ENCODE results near the gene MUC21. TPM values are rescaled to one million over a fixed set of nuclear protein-coding genes. Genes with fewer than 3 reads are reported as not detected.

The MUC21 gene
- total RNA-seq, 4 donors from 2014 or later = not detected

DNA sequence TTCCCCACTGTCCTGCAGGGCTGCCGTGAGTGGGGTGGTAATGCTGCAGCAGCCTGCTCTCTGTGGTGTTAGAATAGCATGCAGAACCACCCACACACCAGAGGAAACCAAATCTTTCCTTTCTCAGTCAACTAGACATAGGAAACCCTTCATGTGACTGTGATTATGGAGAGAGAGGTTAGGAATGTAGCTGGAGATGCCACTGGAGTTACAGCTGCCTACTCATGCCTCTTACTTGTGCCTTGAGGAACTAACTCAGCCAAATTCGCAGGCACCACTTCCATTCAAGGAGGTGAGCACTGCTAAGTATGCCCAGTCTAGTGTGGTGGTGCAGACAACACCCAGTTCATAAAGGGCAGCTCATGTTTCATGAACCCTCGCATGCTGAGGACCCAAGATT, 54.2 kb downstream of the MUC21 start:
- Histone ChIP-seq H3K4me3 (replicated peaks in 1 of 3) (no peak overlapping the region), H3K4me1 (peaks cover 17 to 19% of the 10 kb centered on the region in 2 donors), H3K9me3 (no peaks in the 10 kb centered on the region), H3K27ac (peak overlapping the region; percentile 47 to 79 (median 49)), H3K27me3 (no peaks in the 10 kb centered on the region), H3K36me3 (no peaks in the 10 kb centered on the region)
- WGBS, 2 donors = 38 to 42% methylated on average over 3 of the region's 3 CpGs
- intact Hi-C loops (cut with DNase I) = no loop called here
- DNase-seq = peak; percentile 13 to 66
- TF ChIP-seq, protein P1, sequence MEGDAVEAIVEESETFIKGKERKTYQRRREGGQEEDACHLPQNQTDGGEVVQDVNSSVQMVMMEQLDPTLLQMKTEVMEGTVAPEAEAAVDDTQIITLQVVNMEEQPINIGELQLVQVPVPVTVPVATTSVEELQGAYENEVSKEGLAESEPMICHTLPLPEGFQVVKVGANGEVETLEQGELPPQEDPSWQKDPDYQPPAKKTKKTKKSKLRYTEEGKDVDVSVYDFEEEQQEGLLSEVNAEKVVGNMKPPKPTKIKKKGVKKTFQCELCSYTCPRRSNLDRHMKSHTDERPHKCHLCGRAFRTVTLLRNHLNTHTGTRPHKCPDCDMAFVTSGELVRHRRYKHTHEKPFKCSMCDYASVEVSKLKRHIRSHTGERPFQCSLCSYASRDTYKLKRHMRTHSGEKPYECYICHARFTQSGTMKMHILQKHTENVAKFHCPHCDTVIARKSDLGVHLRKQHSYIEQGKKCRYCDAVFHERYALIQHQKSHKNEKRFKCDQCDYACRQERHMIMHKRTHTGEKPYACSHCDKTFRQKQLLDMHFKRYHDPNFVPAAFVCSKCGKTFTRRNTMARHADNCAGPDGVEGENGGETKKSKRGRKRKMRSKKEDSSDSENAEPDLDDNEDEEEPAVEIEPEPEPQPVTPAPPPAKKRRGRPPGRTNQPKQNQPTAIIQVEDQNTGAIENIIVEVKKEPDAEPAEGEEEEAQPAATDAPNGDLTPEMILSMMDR (IDR thresholded peaks at IDR 0.05) = peak in 1 of 6 experiments; percentile 8
- TF ChIP-seq POLR2A (IDR thresholded peaks at IDR 0.05) = peak in 1 of 2 donors; percentile 28

DNA sequence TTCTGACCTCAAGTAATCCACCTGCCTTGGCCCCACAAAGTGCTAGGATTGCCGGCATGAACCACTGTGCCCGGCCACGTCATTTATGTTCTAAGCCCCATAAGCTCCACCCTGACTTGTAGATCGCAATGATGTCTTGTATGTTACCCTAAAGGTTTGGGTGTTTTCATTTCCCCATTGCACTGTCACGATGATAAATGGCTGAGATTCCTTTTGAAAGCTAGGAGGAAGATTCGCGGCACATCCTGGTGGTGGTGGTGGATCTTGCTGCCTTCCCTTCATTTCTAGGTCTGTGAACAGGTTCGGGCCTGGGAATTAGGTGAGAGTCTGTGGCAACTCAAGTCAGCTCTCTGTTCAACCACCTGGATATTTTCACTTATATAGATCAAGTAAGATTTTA, 55.0 kb downstream of the MUC21 start:
- intact Hi-C loops (cut with DNase I) = no loop called here
- WGBS, 2 donors = 91 to 93% methylated on average over 8 of the region's 8 CpGs
- Histone ChIP-seq H3K4me3 (replicated peaks in 1 of 3) (no peak overlapping the region), H3K36me3 (no peaks in the 10 kb centered on the region), H3K27me3 (no peaks in the 10 kb centered on the region), H3K9me3 (no peaks in the 10 kb centered on the region), H3K4me1 (peaks cover 17 to 19% of the 10 kb centered on the region in 2 donors), H3K27ac (peak overlapping the region; percentile 47 to 79 (median 49))
- no peak for TF ChIP-seq POLR2A (IDR thresholded peaks at IDR 0.05)
- TF ChIP-seq, protein P1 (IDR thresholded peaks at IDR 0.05) = no peak
- no peak for DNase-seq

Other genes with a start within 250 kb of the MUC21 start
- 100 to 1,000 TPM; 134 to 160 (median 144) TPM for gene FLOT1, start 241.0 kb upstream of the MUC21 start, total RNA-seq
- 10 to 100 TPM in 2 of 4 donors, 1 to 10 TPM in 2; 9.3 to 19.1 (median 13.6) TPM for gene IER3, start 239.2 kb upstream of the MUC21 start, total RNA-seq
- 100 to 1,000 TPM in 3 of 4 donors, 10 to 100 TPM in 1; 93.4 to 207 (median 131) TPM for gene DDR1, start 99.2 kb upstream of the MUC21 start, total RNA-seq
- gene GTF2H4, start 75.5 kb upstream of the MUC21 start, total RNA-seq = 10 to 100 TPM in 3 of 4 donors, 1 to 10 TPM in 1; 9.5 to 34.4 (median 18.2) TPM
- 10 to 100 TPM; 17.3 to 36.4 (median 30.6) TPM for gene VARS2, start 69.5 kb upstream of the MUC21 start, total RNA-seq
- 1 to 10 TPM in 1 of 4 donors, not detected in 3; 3.5 TPM for gene SFTA2, start 51.5 kb upstream of the MUC21 start, total RNA-seq
- not detected for gene MUCL3, start 42.7 kb upstream of the MUC21 start, total RNA-seq
- gene MUC22, start 26.8 kb downstream of the MUC21 start, total RNA-seq = not detected
- gene C6orf15, start 128.9 kb downstream of the MUC21 start, total RNA-seq = not detected
- gene PSORS1C1, start 131.1 kb downstream of the MUC21 start, total RNA-seq = 1 to 10 TPM; 1.6 to 3.8 (median 2.4) TPM
- gene CDSN, start 136.7 kb downstream of the MUC21 start, total RNA-seq = under 1 TPM in 1 of 4 donors, not detected in 3; 0.34 TPM
- gene PSORS1C2, start 155.3 kb downstream of the MUC21 start, total RNA-seq = not detected
- gene CCHCR1, start 174.1 kb downstream of the MUC21 start, total RNA-seq = 10 to 100 TPM; 15.8 to 20.0 (median 17.0) TPM
- gene TCF19, start 174.9 kb downstream of the MUC21 start, total RNA-seq = 1 to 10 TPM; 1.2 to 4.9 (median 3.2) TPM
- 1 to 10 TPM in 1 of 4 donors, not detected in 3; 1.0 TPM for gene POU5F1, start 187.0 kb downstream of the MUC21 start, total RNA-seq

Measured in thyroid gland (tissue), 4 donors.